Measurements from ENCODE around the gene CDC26.

GRCh38 chr9:113320051-113320450, 44.7 kb upstream of the CDC26 start:
- TF ChIP-seq CTCF (IDR thresholded peaks at IDR 0.05) (no peak), POLR2A (IDR thresholded peaks at IDR 0.05) (no peak), POLR2AphosphoS5 (IDR thresholded peaks at IDR 0.05) (no peak)

All from suprapubic skin (tissue), 4 donors.